H4 (cell line): ENCODE measurements around the gene SIGMAR1. TPM values are rescaled to one million over a fixed set of nuclear protein-coding genes. Genes with fewer than 3 reads are reported as not detected.

Experiments used
- total RNA-seq: library from RNA; depleted of rRNA; stranded (reverse); fragments of >200 nt; shearing (Covaris generic); gene quantifications from 2 replicates; pipeline ENCODE4 v1.2.3, GENCODE V29; 2014; rRNA removed

The SIGMAR1 gene
- total RNA-seq, 1 experiment from 2014 or later = 127 TPM

Other genes starting within 250 kb of the SIGMAR1 start
- gene FAM219A, start 179.2 kb downstream of the SIGMAR1 start, total RNA-seq = 13.6 and 17.9 TPM in 2 replicates
- 0.04 and 0.27 TPM in 2 replicates for gene DNAI1, start 179.0 kb downstream of the SIGMAR1 start, total RNA-seq
- 1.9 and 2.3 TPM in 2 replicates for gene ENHO, start 114.8 kb downstream of the SIGMAR1 start, total RNA-seq
- 0.15 and 0.55 TPM in 2 replicates for gene CNTFR, start 48.1 kb downstream of the SIGMAR1 start, total RNA-seq
- 52.8 and 59.3 TPM in 2 replicates for gene RPP25L, start 25.7 kb downstream of the SIGMAR1 start, total RNA-seq
- gene DCTN3, start 17.3 kb downstream of the SIGMAR1 start, total RNA-seq = 153 and 168 TPM in 2 replicates
- 0.21 TPM in 1 of 2 replicates, not detected in the other for gene ARID3C, start 8.7 kb downstream of the SIGMAR1 start, total RNA-seq
- 14.9 and 25.8 TPM in 2 replicates for gene GALT, start 8.9 kb upstream of the SIGMAR1 start, total RNA-seq
- gene IL11RA, start 14.4 kb upstream of the SIGMAR1 start, total RNA-seq = 8.9 and 12.4 TPM in 2 replicates
- not detected in 2 replicates for gene CCL27, start 24.9 kb upstream of the SIGMAR1 start, total RNA-seq
- gene CCL19, start 53.5 kb upstream of the SIGMAR1 start, total RNA-seq = not detected in 2 replicates
- gene CCL21, start 72.3 kb upstream of the SIGMAR1 start, total RNA-seq = not detected in 2 replicates